GM18861 (cell line): ENCODE measurements around the gene PIGO.
A peak's percentile ranks its signal among the peaks of the same experiment; 100 is the strongest.

Experiments
- ATAC-seq: cut with Tn5 transposase; IDR thresholded peaks from one replicate; pipeline ENCODE4 v1.9.1; 2021; ENCODE audit not compliant: unreplicated experiment

Gene PIGO

DNA sequence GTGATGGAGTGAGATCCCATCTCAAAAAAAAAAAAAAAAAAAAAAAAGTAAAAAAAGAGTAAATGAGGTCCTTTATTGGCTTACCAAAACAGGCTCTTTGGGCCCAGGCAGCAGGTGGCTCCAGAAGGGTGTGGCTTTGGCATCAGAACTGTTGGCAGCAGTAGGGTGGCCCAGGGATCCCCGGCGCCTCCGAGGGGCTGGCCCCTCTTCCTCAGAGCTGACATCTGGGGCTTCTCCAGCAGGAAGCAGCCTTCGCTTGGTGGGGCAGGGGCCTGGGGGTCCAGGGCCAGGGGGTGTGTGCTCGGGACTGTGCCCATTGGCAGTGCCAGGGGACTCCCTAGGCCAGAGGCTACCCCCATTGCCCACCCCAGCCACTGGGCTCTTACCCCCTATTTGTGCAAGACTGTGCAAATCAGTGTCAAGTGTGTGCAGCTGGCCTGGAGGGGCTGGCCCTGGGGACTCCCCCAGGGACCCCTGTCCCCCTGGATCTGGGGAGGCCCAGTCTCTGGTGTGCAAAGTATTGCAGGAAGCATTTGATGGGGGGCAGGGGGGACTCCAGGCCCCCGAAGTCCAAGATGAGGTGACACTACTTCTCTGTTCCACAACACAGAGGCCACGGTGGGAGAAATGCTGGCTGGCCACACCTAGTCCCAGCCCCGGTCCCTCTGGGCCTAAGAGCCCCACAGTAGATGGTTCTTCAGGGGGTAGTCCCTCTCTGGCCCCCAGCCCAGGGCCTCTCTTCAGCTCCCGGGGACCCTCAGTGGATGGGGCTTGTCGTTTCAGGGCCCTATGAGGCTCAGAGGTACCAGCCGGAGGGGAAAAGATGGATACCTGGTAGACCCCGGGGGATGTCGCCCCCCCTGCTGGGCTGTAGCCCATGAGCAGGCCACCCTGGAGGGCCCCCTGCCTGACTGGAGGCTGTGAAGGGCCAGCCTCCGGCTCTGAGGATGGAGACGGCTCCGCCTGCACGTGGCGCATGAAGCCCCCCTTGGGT lies 11.2 kb upstream of the PIGO start:
- ATAC-seq = no peak

DNA sequence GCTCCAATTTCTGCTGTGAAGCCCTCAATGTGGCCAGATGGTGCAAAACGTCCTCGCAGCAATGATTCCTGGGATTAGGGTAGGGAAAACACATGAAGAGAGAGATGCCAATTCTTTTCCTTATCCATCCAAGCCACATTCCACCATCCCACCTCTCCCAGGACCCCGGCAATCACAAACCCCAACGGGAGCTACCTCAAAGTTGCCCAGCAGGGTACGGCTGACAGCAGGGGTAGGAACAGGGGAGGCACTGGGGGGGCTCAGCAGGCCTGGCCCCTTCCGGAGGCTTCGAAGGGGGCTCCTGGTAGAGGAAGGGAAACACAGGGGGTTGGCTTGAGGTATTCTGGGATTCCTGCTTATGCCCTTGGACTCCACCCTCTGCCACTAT lies 9.9 kb upstream of the PIGO start:
- ATAC-seq = no peak

DNA sequence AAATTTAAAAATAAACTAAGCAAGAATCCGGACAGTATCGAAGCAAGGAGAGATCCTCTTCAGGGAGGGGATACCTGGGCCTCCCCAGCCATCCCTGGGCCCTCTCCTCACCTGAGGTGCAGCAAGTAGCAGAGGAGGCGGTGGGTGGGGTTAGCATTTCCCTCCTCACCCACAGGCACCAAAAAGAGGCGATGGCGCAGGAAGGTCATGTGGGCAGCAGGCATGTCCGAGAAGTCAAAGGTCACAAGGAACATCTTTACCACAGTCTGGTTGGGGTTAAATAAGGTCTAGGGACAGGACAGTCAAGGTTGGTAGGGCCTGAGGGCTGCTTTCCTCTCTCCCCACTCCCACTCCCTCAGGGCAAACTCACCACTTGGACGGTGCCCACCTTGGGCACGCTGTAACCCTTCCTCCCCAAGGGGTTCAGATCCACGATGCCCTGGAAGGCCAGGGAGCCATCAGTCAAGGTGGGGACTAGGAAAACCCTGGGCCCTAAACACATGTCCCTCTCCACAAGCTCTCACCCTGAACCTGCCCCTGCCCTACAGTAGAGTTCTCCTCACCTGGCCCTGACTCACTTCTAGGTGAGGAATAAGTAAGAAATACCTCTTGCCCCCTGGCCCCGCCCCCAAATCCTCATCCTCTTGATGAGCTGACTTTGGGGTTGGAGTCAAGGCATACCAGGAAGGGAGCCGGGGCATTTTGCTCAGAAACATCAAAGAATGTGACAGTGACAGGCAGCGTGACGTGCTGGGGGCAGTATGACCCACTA lies 9.4 kb upstream of the PIGO start:
- no peak for ATAC-seq

DNA sequence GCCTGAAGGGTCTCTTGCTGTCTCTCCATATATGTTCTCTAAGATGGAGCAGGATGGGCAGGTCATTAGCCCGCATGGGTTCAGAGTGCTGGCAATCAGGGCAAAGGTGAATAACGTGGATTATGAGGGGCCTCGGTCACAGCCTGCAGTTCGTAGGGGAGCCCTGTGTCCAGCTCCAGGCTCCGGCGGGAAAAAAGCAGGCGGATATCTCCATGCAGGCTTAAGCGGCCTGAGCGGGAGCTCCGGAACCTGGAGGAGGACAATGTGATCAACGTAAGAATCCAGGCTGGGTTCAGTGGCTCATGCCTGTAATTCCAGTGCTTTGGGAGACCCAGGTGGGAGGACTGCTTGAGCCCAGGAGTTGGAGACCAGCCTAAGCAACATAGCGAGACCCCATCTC lies 8.7 kb upstream of the PIGO start:
- no peak for ATAC-seq

DNA sequence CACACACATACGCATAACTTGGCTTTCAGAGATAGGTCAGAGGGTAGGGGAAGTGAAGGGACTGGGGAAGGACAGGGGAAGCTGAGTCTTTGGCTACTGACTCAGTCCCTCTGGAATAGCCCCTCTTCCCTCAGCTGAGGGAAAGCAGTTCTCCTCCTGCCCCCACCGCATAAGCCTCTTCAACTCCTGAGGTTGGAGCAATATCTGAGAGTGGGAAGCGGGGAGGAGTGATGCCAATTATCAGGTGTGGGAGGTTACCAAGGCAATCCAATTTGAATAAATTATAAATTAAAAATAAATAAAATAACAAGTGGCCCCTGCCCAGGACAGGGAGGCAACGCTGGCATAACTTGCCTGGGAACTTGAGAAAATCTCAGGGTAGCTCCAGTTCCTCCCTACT lies 8.2 kb upstream of the PIGO start:
- no peak for ATAC-seq

DNA sequence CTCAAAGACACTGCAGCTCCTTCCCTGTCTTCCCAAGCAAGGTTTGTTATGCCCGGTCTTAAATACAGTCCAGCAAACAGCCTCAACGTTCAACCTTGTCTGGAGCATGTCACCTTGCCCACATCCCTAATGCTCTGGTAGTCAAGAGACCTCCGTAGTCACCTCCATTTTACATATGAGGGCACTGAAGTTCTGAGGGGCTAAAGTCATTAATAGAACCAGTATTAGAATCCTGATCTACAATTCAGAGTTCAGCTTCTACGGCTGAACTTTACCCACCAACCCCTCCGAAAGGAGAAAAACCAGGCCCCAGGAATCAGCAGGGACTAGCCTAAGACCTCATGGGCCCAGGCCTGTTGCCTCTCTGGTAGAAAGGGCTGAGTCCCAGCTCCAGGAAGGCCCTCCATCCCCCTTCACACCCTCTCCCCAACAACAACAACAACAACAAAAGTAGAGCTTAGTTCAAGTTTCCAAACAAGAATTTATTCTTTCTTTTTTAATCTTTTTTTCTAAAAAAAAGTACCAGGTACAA lies 7.3 kb upstream of the PIGO start:
- no peak for ATAC-seq

DNA sequence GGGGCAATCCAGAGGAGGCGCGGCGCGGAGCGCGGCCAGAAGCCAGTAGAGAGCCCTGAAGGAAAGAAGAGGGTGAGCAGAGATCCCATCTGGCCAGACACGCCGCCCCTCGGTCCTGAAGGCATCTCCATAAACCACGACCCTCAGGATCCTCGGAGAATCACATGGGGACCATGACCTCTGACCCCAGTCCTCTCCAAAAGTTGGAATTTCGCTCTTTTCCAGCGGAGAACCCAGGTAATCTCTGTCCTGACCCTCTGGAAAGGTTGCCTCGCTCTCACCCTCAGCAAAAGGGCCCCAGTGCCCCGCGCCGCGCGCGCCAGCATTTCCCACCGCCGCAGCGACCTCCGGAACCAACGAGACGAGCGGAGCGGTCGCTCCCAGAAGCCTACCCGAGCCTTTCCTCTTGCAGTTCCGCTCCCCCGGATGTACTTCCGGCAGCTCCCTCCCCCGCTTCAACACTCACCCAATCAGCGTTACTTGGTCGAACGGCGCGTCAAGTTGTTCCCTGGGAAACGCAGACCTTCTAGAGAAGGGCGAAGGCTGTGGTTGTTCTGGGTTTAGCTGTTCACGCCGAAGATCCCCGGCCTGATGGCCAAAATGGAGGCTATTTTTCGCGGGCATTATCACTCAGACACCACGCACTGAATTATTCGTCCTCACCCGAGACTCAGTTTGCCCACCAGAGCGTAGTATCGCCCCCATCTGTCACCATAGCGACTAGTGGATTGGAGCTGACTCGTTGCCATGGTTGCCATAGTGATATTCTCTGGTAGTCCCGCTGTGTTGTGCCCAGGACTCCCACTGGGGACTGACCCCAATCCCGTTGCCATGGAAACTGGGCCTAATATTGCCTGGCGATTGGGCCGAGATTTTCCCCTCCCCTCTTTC lies 6.6 kb upstream of the PIGO start, which contains the start of gene STOML2:
STOML2 (minus strand) TSS at position 363 of the 891 bp plus-strand sequence; CDS start at position 326, 37 bp downstream.
- ATAC-seq = peak; percentile 82

DNA sequence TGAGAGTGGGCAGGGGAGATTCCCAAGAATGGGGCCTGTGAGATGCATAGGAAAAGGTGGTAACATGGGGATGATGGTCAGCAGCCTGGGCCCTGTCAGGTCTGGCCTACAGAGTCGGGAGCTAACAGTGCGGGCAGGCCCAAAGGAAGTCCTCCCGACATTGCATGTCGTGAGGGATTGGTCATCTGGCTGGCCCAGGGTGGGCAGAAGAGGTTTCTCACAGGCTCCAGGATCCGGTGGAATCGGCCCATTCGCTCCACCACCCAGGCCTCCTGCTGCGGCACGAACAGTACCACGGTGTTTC lies 6.0 kb upstream of the PIGO start:
- ATAC-seq = no peak

DNA sequence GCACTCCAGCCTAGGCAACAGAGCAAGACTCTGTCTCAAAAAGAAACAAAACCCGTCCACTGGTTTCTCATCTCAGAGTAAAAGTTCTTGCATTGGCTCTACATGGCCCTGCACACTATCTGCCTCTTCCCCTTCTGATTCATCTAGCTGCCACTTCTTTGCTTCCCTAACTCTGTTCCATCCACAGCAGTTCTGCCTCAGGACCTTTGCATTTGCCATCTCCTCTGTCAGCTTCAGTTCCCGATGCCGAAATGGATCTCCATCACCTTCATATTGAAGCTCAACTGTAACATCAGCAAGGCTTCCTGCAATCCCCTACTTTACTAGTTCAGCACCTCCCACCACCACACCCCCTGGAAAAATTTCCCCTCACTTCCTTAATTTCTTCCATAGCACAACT lies 1.2 kb upstream of the PIGO start:
- ATAC-seq = no peak

DNA sequence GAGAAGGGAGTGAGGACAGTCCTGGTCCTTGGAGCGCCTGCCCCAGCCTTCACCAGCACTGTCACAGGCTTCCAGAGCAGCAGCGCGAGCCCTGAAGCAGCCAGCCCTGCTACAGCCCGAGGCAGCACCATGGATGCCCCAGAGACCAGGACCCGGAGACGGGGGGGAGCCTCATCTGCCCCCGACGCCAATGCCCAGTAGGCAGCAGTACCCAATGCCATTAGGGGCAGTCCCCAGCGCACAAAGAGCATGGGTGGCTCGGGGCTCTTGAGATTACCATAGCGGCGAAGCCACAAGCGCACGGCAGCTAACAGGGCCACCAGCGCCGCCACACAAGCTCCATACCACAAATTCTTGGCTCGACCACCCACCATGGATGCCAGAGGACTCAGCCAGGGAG lies 4.9 kb downstream of the PIGO start:
- ATAC-seq = no peak

DNA sequence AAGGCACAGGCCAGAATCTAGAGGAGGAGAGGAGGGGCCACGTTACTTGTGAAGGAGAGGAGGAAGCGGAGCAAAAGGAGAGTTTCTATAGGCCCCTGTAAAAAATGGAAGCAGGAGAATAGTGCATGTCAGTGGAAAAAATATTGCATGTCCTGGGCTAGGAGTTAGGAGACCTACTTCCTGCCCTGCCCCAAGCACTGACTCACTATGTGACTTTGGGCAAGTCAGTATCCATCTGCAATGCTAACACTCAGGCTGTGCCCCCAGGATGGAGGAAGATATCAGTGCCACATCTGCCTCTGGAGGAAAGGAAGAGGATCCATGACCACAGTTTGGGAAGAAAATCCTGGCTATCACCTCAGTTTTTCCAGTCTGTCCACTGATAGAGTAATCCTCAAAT lies 7.0 kb downstream of the PIGO start:
- ATAC-seq = no peak

DNA sequence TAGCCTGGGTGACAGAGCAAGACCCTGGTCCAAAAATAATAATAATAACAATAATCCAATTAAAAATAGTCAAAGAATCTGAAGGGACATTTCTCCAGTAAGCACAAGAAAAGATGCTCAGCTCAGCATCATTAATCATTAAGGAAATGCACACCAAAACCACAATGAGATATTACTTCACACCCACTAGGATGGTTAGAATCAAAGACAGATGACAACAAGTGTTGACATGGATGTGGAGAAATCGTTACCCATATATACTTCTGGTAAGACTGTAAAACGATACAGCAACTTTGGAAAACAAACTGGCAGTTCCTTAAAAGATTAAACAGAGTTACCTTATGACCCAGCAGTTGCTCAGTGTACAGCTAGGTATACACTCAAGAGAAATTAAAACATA lies 11.3 kb downstream of the PIGO start:
- ATAC-seq = no peak

DNA sequence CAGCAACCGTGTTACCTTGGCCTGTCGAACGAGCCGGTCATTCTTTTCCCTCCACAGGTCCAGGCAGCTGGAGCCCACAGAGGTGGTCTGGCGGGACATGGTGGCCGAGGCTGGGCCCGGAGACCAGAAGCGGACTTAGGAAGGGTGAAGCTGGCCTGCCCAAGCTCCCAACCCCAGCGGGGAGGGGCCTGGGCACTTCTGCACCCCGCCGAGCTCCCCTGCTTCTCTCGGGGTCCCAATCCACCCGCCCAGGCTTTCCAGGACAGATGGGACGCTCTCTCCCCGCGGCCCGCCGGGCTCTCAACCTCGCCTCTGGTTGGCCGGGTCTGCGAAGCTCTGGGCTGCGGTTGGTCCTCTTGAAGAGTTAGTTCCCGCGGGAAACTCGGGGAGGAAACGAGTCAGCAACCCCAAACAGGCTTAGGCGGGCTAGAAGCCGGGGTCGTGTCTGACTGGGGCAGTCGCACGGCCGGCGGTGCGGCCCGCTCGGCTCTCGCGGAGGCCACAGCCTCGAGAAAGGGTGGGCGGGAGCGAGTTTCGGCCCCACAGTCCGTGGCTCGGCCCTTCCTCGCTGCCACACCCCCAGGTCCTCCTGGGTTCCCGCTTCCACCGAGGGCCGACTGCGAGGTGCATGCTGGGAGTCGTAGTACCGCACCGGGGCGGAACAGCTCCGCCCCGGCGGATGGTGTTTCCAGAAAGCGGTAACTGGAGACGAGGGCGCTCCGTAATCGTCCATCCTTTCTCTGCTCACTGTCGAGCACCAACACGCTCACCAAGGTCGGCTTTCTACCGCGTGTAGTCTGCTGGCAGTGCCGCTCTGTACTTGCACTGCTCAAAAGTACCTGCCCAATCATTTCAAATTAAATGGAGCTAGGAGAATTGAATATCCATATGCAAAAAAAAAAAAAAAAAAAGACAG lies 16.7 kb downstream of the PIGO start, which contains the start of gene FANCG:
FANCG (minus strand) TSS at position 517 of the 916 bp plus-strand sequence; CDS start at position 99, 418 bp downstream.
- peak; percentile 85 for ATAC-seq

DNA sequence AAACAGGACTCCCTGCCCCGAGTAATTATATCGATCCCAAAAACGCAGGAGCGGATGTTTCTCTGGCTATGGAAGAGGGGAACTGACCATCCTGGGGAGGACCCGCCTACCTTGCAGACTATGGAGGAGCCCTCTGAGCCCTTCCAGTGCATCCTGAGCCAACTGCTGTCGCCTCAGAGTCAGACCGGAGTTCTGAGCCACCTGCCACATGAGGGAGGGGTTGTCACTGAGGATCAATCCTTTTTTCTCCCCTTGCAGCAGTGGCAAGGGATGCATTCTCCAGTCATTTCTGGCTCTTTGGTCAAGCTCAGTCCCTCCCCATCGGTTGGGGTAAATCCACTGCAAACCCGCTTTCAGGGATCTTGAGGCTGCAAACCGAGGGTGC lies 17.4 kb downstream of the PIGO start:
- no peak for ATAC-seq

DNA sequence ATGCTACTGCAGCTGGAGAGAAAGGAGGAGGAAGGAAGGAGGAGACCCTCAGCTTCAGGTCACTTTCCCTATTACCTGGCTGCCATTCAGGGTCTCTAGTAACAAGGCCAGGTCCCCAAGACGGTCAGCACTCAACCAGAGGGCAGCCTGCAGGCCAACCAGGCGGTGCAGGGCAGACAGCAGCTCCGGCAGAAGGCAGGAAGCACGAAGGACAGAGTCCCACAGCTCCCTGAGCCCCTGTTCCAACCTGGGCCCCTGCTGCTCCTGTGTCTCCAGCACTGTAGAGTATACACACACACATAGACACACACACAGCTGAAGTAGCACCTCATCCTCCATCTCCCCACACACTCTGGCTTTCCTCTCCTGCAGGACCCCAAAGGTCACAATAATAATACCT lies 18.3 kb downstream of the PIGO start:
- ATAC-seq = no peak

DNA sequence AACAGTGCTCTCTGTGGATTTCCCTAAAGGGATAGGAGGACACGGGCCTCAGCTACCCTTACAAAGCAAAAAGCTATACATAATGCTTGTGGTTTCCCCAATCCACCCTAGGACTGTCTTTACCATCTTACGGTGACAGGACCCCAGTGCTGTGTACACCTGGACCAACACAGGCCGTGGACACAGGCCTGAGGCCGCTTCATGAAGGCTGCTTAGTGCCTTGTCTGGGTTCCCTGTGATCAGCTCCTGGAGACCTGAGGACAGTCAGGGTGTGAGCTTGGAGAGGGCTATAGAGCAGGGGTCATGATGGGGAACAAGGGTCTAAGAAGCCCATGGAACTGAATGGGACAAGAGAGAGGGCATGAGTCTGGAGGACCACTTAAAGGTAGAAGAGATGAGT lies 19.5 kb downstream of the PIGO start:
- ATAC-seq = no peak

DNA sequence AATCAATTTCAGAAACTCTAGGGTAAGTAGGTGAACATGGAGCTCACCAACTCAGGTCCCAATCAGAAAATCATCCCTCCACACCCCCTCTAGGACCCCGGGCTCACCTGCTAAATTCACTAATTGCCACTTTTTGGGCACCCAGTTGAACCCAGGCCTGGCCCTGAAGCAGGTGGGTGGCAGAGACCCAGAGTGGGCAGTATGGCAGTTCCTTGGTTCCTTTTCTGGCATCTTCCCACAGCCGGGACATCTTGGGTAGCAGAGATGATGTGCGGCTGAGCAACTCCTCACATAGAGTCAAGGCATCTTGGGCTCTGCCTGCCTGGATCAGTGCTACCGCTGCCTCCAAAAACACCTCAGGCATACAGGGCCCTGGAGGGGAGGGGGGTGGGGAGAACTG lies 21.0 kb downstream of the PIGO start:
- no peak for ATAC-seq

DNA sequence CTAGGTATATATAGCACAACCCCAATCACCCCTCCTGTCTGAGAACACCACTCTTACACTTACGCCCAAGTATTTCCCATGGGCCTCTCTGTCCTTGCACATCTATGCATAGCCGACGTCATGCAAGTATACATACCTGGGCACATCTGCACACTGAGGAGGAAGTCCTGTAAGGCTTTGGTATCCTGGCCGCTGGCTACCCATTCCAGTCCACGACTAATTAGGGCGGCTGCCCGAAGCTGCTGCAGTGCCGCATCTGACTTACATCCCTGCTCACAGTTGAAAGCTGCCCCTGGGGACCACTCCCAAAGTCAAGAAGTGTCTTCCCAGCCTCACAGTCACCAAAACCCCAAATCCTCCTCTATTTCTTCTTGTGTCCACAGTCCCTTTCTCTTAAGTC lies 21.6 kb downstream of the PIGO start:
- ATAC-seq = no peak

DNA sequence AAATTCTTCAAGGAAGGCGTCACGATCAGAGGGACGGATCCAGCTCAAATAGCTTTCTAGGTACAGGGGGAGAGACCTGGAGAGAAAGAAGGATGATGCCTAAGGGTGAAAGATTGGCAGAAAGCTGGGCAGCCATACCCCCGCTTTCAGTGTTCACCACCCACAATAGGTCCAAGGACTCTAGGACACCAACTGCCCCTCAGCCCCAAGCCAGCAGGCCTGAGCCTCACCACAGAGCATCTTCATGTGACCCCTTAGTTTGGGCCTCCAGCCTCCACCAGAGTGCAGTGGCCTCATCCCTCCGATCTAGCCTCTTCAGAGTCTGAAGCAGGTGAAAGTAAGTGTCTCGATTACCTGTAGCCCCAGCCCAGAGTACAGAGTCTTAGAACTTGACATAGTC lies 22.2 kb downstream of the PIGO start:
- ATAC-seq = no peak

DNA sequence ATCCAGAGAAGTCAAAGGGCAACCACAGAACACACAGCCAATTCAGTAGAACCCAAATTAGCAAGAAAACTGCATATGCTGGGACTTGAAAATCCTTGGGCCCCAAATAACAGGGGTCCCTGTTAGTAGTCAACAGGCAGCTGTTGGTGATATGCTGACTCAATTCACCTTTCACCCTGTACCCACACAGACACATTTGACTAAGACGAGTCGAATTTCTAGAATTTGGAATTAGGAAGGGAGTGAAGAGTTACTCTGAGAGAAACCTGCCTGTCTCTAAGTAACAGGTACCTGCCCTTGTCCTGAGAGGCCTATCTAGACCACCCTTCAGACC lies 23.1 kb downstream of the PIGO start:
- no peak for ATAC-seq
